Stimulated activated naive CD8-positive, alpha-beta T cell treated with anti-CD3 and anti-CD28 coated beads, Interleukin-15, Interleukin-2, amounts not matched to agents 100 U/mL and 50 U/mL, for 24 hours (primary cell): ENCODE data around the gene FGB.
A peak's percentile ranks its signal among the peaks of the same experiment; 100 is the strongest.
"Not testable (repeated sequence)": the region's sequence is repeated elsewhere in the genome, so short reads cannot be mapped to it uniquely, and the experiment has no call there.

ENCODE experiments used
- ATAC-seq: fragments of 150-1000 bp; cut with Tn5 transposase; one replicate; pipeline ENCODE4 v1.10.0; 2021
- DNase-seq: peaks from one replicate; pipeline ENCODE4 v3.0.0; 2021

Gene FGB

GRCh38 chr4:154597281-154597680 is 34.5 kb downstream of the FGB start:
- ATAC-seq, DNase-seq: not testable (repeated sequence)

DNA sequence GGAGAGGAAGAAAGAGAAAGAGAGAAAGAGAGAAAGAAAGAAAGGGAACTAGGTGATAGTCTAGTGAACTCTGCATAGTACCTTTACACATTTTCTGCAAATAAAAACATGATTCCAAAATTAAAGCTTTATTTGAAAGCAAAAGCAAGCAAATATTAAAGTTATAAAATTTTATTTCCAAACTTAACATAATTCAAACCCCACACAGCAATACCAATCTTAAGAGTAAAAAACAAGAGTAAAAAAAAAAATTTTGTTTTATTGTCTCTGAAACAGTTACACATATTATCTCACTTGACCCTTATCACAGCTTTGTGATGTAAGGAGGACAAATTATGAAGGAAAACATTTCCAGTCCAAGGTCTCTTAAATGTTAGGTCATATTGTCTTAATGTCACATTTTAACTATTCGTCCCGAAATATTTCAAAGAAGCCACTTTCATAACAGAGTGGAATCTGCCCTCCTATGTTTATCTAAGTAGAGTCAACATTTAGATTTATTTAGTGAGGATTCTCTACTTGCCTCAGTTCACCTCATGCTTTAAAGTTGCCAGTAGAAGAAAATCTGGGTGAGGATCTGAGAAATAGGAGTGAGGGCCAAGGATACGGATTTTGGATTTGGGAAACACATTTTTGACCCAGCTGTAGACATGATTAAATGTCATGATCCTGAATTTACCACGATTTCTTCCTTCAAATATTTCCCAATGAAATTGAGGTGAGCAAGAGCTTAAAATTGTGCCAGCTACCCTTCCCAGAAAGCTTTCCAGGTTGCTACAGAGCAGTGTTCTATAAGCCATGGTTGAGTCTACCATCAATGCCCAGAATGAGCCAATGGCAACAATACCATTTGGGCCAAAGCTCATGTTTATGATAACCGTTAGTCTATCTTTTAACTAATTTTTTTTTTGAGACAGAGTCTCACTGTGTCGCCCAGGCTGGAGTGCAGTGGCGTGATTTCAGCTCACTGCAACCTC is 35.3 kb downstream of the FGB start:
- DNase-seq (no peak), ATAC-seq (no peak)

- ATAC-seq, result no peak
- DNase-seq, result no peak
Measured at GRCh38 chr4:154602404-154603020, 39.7 kb downstream of the FGB start.

DNA sequence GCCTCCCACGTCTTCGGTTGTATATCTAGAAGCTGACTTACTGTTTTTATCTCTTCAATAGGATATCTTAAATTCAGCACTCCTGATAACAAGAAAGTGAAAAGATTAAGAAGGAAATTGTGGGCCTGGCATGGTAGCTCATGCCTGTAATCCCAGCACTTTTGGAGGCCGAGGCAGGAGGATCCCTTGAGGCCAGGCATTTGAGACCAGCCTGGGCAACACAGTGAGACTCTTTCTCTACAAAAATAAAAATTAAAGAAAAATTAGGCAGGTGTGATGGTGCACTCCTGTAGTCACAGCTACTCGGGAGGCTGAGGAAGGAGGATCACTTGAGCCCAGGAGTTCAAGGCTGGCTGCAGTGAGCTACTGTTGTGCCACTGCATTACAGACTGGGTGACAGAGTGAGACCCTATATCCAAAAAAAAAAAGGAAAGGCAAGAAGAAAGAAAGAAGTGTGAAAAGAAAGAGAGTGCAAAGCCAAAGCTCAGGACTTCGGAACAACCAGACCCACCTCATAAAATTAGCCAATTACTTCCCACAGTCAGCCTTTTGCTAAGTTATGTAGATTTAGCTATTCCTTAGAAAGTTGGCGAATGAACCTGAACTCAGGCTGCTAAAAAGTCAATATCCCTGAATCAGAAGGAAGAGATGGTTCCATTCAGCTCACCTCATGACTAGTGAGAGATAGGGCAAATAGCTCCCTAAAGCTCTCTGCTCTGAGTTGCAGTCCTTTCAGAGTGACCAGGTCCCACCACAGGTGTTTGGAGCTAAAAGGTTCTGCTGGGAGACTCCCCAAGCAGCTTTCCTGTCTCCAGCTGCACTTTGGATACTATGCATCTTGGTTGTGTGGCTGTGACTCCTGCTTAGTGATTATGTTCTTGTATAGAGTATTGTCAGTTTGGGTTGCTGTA is 40.5 kb downstream of the FGB start:
- ATAC-seq (no peak), DNase-seq (no peak)

DNA sequence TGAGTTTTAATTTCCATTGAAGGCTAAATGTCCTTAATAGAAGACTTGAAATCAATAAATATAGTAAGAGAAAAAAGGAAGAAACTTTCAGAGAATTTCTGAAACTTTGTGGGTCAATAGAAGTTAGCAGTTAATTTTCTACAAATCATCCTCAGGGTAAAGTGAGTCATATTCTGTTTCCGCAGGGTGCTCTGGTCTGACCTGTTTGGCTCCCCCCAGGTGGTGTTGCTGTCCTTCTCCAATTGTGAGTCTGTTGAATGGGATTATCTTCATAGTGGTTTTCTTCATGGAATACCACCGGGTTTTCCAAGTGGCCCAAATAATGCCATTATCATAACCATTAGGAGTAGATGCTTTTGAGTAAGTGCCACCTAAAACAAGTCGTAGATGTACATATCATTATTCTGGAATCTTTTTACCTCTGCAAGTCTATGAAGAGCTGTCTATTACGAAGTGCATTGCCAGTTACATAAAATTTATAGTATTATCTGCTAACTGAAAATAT is 41.9 kb downstream of the FGB start:
- ATAC-seq (no peak), DNase-seq (no peak)

GRCh38 chr4:154606728-154607723 is 44.2 kb downstream of the FGB start:
- ATAC-seq, result no peak
- no peak for DNase-seq

DNA sequence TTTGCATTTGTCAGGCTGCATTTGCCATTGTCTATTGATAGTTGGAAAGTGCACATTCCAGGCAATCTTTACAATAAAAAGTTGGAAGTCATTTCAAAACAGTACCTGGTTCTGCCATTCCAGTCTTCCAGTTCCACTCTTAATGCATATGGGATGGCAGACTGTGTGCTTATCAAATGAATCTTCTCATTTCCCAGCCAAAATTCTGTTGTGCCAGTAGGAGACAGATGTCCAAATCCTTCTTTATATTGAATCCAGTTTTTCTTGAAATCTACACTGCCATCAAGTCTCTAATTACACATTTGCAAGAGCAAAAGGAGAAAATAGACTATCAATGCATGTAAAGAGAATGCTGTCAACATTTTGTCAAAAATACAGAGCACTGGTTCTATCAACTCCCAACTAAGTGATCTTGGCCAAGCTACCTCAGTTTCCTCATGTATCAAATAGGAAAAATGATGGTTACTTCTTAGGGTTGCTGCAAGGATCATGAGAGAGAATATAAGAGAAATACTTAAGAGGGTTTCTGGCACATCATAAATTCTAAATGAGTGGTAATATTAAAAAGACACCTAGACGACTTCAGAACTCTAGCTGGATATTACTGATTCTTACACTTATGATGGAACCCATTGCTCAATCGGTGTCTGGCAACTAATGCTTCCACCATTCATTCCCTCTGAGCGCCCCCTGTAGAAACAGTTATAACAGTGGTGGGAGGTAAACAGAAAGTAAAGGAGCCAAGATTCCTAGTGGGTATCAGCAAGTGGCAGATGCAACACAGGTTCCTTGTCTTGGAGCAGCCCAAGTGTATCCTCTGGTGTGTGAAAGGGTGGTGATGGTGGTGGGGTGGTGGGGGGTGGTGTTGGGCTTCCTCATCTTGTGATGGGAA is 45.8 kb downstream of the FGB start:
- ATAC-seq (no peak), DNase-seq (no peak)

GRCh38 chr4:154609532-154609931 is 46.7 kb downstream of the FGB start:
- ATAC-seq, result no peak
- DNase-seq, result no peak

- no peak for ATAC-seq
Measured at GRCh38 chr4:154610582-154610981, 47.8 kb downstream of the FGB start.

DNA sequence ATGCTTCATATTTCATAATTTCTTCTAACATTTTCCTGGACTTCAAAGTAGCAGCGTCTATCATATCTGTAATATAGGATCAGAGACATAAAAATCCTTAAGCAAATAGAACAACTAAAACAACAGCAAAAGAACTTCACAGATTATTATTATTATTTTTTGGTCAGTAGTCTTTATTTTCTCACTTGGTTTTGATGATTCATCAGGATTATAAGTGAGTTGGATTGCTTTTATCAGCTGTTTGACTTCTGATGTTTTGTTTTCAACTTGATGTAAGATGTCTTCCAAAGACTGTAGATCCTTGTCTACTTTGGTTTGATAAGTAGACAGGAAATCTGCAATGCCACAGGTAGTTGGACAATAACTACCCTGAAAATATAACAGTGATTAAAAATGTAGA is 49.0 kb downstream of the FGB start:
- ATAC-seq (no peak), DNase-seq (no peak)

More at GRCh38 chr4:154610582-154610981, 47.8 kb downstream of the FGB start:
- DNase-seq, result no peak

DNA sequence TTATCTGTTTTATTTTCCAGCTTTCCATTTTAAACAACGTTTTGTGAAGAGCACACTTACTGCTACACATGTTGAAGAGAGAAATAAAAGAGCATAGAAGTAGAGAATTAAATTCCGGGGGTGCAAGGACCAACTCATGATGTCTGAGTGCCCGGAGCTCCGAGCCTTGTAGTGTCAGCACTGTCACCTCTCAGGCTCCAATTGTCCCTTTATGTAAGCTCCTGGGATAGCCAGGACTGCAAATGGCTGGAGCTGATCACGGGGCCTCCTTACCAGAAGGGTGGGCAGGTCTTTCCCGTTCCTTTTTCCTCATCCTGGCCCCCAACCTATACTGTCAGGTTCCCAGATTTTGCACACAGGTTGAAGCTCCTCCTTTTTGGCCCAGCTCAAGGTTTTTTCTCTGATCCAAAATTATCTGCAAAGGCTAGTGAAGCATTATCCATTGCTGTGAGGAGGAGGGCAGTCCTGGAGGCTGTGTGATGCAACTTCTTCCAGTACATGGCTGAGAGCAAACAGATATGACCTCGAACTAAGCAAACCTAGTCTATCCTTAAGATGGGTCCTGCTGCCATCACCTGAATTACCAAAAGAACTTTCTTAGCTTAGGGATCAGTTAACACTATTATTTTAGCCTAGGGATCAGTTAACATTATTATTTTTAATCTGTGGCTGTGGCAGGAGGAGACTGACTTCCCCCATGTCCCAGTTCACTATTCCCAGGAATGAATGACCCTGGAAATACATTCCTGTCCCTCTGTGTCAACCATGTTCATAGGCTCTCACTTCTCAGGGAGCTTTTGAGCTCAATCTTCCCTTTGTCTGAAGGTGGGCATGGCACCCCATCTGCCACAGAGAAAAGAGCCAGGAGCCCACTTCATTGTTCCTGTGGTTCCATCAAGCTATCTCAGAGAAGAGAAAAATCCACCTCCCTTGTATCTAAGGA is 49.9 kb downstream of the FGB start, which contains the start of gene FGG:
TSS of gene FGG (minus strand) at position 185 of the 943 bp plus-strand sequence. CDS start at position 138, 47 bp downstream.
- DNase-seq, result no peak
- ATAC-seq, result no peak

- DNase-seq (no peak), ATAC-seq (no peak)
Measured at GRCh38 chr4:154614306-154614705, 51.5 kb downstream of the FGB start.

DNA sequence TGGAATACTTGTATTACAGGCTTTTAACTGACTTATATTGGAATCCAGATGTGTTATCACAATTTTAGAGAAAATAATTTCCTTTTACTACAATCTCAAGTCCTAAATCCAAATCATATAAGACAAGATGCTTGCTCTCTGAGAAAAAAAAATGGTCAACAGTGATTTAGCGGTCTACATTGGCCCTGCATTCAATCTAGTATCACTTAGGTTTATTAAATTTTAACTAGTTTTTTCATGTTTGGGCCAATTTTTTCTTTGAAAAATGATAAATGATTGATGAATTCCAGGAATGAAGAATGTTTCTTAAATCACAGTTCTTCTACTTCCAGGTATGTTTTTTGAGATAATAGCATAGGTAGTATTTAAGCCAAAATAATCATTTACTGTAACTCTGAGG is 52.4 kb downstream of the FGB start:
- DNase-seq, result no peak
- no peak for ATAC-seq

- no peak for ATAC-seq
Measured at GRCh38 chr4:154616287-154616686, 53.5 kb downstream of the FGB start.

DNA sequence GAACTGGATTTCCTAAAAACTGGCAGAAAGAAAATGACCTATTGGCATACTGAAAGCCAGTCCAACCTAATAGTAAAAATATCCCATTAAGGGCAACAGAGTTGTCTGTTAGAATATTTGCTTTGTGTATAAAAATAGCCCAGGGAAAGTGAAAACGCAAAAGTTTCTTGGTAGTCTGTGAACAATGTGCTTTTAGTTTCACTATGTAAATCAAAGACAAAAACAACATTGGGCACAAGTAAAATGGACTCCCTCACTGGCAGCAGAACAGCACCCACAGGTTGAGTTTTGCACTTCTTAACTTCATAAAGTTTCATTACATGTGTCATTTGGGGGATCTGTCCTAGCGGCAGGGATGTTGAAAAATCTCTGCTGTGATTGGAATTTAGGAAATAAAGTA is 53.9 kb downstream of the FGB start:
- ATAC-seq, result no peak

More at GRCh38 chr4:154616287-154616686, 53.5 kb downstream of the FGB start:
- no peak for DNase-seq

DNA sequence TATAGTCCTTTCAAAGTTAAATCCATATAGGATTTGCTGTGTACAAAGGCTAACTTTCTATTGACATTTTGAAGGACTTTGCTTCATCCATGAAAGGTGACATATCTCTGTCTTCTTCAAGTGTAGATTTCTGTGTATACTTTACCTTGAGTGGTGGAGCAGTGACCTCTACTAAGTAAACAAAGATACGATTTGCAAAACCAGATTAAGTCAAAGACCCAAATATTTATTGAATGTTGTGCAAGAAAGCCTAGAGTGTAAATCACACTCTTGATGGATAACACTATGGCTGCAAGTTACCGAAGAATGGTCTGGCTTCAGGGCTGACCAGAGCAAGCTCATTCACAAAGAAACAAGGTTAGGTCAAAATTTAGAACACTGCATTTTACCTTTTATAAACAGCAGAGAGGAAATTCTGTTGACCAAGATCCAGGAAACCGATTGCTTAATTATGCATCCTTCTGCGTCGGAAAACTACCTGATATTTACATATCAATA is 55.1 kb downstream of the FGB start:
- no peak for ATAC-seq
- DNase-seq, result no peak

More for the DNA sequence above, 53.9 kb downstream of the FGB start:
- no peak for DNase-seq

GRCh38 chr4:154618708-154619315 is 56.0 kb downstream of the FGB start:
- DNase-seq (peak; percentile 62), ATAC-seq (peak; percentile 83)

GRCh38 chr4:154620111-154620510 is 57.3 kb downstream of the FGB start:
- ATAC-seq, result no peak
- DNase-seq, result no peak
